ENCODE measurements around the gene CARD10.

CARD10 gene

DNA sequence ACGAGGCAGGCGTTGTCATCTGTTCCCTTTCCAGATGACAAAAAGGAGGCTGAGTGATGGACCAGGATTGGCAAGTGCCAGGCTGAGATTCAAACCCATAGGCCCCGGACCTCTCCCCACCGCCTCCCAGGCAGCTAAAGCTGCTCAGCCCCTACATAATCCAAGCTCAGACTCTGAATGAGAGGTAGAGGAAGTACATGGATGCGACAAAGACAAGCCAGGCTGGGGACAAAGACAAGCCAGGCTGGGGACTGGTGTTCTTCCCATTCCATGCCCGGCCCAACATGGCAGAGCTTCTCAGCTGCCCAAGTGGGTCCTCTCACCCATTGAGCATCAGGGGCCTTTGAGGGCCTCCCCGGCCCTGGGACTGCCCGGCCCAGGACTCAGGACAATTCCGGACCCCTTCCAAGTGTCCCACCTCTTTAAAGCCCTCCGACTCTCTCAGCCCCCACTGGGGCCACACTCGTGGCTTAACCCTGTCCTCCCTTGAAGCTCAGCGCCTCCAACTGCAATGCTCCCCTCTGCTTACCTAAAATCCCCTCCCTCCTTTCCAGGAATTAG, 37.8 kb downstream of the CARD10 start:
- no peak overlapping the region for H3K4me3 ChIP-seq (ENCODE audit: extremely low read depth, insufficient read depth, low read length, poor library complexity, severe bottlenecking)
- 78 to 88% methylated on average over 9 to 10 of the region's 12 CpGs for WGBS, 2 experiments (ENCODE audit: insufficient coverage in 2 of 2)
- peaks cover 23% of the 10 kb centered on the region for H3K4me1 ChIP-seq (ENCODE audit: control insufficient read depth, insufficient read depth, low read length, poor library complexity, severe bottlenecking)
- H3K27ac ChIP-seq (ENCODE audit: low read depth, low read length, severe bottlenecking): no peak overlapping the region
- H3K9me3 ChIP-seq (ENCODE audit: control insufficient read depth, low read length): no peaks in the 10 kb centered on the region
- H3K36me3 ChIP-seq (ENCODE audit: control insufficient read depth, insufficient read depth, low read length): no peaks in the 10 kb centered on the region

DNA sequence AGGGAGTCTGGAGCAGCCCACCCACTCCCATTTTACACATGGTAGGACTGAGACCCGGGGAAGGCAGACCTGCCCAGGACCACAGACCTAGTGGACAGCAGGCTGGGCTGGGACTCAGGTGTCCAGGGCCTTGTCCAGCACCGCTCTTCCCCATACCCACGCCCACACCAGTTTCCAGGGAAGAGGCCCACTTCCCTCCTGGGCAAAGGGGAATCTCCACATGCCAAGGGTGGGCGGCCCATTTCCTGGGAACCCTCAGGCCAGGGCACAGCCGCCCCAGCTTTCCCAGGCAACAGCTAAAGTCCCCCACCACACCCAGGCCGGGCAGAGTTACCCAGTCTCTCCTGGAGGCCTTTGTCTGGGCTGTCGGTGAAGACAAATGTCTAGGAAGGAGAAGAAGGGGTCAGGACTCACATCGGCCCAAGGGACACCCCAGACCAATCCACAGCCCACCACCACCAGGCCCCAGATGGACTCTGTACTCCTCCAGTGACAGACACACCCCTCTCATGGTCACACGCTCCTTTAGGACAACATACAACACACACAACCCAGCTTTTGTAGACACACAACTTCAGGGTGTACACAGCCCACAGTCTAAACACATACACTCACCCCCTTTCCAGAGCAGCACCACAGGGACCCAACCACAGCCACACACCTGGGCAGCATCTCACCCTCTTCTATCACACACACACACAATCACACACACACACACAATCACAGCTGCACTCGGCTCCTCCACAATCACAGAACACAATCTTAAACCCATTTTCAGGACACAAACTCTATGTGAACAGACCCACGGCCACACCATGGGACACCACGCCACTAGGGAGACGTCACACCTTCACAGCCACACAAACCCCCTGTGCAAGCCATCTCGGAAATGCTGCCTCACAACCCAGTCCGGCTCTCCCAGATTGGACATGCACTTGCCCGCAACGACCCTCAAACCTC, 38.5 kb downstream of the CARD10 start:
- H3K36me3 ChIP-seq (ENCODE audit: control insufficient read depth, insufficient read depth, low read length): no peaks in the 10 kb centered on the region
- WGBS, 2 experiments (ENCODE audit: insufficient coverage in 2 of 2): 93 to 95% methylated on average over 11 to 13 of the region's 17 CpGs
- no peak overlapping the region for H3K4me3 ChIP-seq (ENCODE audit: extremely low read depth, insufficient read depth, low read length, poor library complexity, severe bottlenecking)
- peaks cover 23% of the 10 kb centered on the region for H3K4me1 ChIP-seq (ENCODE audit: control insufficient read depth, insufficient read depth, low read length, poor library complexity, severe bottlenecking)
- H3K27ac ChIP-seq (ENCODE audit: low read depth, low read length, severe bottlenecking): no peak overlapping the region
- H3K9me3 ChIP-seq (ENCODE audit: control insufficient read depth, low read length): no peaks in the 10 kb centered on the region

DNA sequence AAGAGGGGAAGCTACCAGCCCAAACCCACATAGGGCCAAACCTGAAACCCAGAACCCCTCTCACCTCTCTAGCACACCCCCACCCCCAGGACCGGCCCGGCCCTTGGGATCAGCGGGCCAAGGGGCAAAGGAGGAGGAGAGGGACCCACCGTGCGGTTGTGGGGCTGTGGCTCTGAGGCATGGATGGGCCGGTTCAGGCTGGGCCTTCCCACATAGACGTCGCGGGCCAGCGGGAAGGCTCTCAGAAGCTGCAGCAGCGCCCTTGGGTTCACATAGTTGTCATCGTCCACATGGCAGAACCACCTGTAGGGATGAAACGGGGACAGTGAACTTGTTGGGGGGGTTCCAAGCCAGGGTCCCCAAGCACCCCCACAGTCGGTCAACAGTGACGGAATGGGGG, 40.0 kb downstream of the CARD10 start:
- Histone ChIP-seq H3K4me3 (ENCODE audit: extremely low read depth, insufficient read depth, low read length, poor library complexity, severe bottlenecking) (no peak overlapping the region), H3K36me3 (ENCODE audit: control insufficient read depth, insufficient read depth, low read length) (no peaks in the 10 kb centered on the region), H3K27ac (ENCODE audit: low read depth, low read length, severe bottlenecking) (no peak overlapping the region), H3K4me1 (ENCODE audit: control insufficient read depth, insufficient read depth, low read length, poor library complexity, severe bottlenecking) (peaks cover 12% of the 10 kb centered on the region), H3K9me3 (ENCODE audit: control insufficient read depth, low read length) (no peaks in the 10 kb centered on the region)
- 87 to 91% methylated on average over 10 to 11 of the region's 15 CpGs for WGBS, 2 experiments (ENCODE audit: insufficient coverage in 2 of 2)

DNA sequence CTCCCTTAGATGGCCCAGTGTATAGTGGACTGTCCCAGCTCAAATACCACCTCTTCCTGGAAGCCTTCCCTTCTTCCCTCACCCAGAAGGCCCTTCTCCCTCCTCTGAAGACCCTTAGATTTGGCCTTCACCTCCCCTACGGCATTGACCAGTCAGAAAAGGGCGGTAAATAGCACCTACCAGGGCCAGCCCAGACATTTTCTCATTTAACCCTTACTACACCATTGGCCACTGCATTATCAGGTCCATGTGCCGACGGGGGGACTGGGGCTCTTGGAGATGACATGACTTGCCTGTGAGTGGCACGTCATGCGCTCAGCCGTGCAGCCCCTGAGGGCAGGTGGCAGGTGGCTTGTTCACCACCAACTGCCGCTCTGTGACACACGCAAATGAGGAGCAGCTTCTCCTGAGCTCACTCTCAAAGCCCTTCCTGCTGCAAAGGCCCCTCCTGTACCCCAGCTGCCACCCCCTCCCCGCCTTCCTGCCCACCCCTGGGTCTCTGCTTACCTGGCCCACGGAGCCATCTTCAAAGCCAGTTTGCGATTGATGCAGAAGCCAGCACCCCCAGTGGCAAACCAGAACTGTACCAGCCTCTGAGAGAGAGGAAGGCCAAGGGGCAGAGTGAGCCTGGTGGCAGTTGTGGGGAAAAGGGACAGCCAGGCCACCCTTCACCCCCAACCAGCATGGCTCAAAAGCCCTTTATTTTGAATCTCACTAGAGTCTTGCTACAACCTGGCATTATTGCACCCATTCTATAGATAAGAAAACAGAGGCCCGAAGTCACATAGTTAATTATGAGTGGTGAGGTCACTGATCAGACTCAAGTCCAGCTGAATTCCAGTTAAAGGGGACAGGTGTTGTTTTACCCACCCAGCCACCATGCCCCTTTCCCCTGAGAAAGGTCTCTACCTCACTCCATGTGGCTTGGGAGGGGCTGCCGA, 42.6 kb downstream of the CARD10 start:
- Histone ChIP-seq H3K4me3 (ENCODE audit: extremely low read depth, insufficient read depth, low read length, poor library complexity, severe bottlenecking) (no peak overlapping the region), H3K27ac (ENCODE audit: low read depth, low read length, severe bottlenecking) (no peak overlapping the region), H3K9me3 (ENCODE audit: control insufficient read depth, low read length) (no peaks in the 10 kb centered on the region), H3K4me1 (ENCODE audit: control insufficient read depth, insufficient read depth, low read length, poor library complexity, severe bottlenecking) (no peaks in the 10 kb centered on the region), H3K36me3 (ENCODE audit: control insufficient read depth, insufficient read depth, low read length) (no peaks in the 10 kb centered on the region)
- 73 to 82% methylated on average over 9 to 12 of the region's 14 CpGs for WGBS, 2 experiments (ENCODE audit: insufficient coverage in 2 of 2)

DNA sequence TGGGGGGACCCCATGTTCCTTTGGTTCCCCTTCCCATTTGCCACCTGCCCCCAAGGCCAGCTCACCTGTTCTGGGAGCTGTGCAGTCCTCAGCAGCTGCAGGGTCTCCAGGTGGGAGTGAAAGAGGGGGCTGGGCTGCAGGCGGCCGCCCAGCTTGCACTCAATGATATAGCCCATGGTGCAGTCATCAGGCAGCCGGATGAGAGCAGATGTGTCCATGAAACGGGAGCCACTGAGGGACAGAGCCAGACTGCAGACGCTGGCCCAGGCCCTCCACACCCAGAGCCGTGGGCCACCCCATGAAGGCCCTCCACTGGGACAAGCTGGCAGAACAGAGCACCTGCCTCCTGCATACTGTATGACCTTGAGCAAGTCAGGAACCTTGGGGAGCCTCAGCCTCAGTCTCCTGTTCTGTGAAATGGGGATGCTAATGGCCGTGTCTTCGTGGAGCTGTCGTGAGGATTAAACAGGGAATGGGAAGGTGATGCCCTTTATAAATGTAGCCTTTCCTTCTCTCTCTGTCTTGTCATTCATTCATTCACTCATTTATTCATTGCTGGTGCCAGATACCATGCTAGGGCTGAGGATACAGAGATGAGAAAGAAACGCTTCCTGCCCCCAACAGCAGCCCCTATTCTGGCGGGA, 44.6 kb downstream of the CARD10 start:
- 85 to 94% methylated on average over 8 to 10 of the region's 11 CpGs for WGBS, 2 experiments (ENCODE audit: insufficient coverage in 2 of 2)
- no peaks in the 10 kb centered on the region for H3K36me3 ChIP-seq (ENCODE audit: control insufficient read depth, insufficient read depth, low read length)
- H3K4me1 ChIP-seq (ENCODE audit: control insufficient read depth, insufficient read depth, low read length, poor library complexity, severe bottlenecking): no peaks in the 10 kb centered on the region
- H3K9me3 ChIP-seq (ENCODE audit: control insufficient read depth, low read length): no peaks in the 10 kb centered on the region
- no peak overlapping the region for H3K4me3 ChIP-seq (ENCODE audit: extremely low read depth, insufficient read depth, low read length, poor library complexity, severe bottlenecking)
- H3K27ac ChIP-seq (ENCODE audit: low read depth, low read length, severe bottlenecking): no peak overlapping the region

DNA sequence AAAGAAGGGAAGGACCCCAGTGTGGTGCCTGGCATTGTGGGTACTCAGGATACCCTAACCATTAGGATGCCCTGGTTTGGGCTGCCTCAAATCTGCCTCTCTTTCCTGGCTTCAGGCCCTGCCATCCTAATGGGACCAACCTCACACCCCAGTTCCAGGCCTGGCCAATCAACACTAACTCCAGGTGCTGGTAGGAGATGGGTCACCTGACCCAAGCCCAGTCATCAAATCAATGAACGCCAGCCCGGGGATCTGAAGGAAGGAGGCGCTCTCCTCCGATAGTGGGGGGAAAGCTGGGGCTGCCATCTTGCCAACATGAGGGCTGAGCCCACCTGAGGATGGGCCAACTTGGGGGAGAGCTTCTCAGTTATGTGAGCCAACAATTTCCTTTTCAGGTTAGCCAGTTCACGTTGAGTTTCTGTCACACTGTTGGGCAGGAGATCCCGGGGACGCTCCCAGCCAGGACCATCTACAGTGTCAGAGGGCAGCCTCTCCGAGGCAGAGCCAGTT, 45.7 kb downstream of the CARD10 start:
- Histone ChIP-seq H3K36me3 (ENCODE audit: control insufficient read depth, insufficient read depth, low read length) (no peaks in the 10 kb centered on the region), H3K4me1 (ENCODE audit: control insufficient read depth, insufficient read depth, low read length, poor library complexity, severe bottlenecking) (no peaks in the 10 kb centered on the region), H3K9me3 (ENCODE audit: control insufficient read depth, low read length) (no peaks in the 10 kb centered on the region), H3K4me3 (ENCODE audit: extremely low read depth, insufficient read depth, low read length, poor library complexity, severe bottlenecking) (no peak overlapping the region), H3K27ac (ENCODE audit: low read depth, low read length, severe bottlenecking) (no peak overlapping the region)
- 91 to 97% methylated on average over 3 to 8 of the region's 8 CpGs for WGBS, 2 experiments (ENCODE audit: insufficient coverage in 2 of 2)

DNA sequence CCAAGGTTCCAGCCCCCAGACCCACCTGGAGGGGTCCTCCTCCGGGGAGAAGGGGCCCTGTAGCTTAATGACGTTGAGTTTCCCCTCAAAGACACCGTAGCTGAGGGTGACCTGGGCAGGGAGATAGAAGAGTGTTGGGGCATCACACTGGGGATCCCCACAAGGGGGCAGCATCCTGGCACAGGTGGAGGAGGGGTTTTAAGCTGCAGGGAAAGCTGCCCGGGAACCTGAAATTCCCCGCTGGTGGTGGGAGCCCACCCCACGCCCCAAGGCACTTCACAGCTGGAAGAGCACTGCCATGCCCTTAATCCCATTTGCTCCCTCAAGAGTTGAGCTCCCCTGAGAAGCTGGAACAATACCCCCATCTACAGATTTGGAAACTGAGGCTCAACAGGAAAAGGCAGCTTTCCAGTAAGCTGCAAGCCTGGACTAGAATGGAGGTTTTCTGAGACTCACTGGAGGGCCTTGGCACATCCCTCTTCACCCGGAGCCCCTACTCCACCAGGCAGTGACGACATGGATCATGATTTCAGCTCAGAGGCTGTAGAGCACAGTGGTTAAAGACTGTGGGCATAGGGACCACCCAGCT, 46.7 kb downstream of the CARD10 start:
- Histone ChIP-seq H3K9me3 (ENCODE audit: control insufficient read depth, low read length) (no peaks in the 10 kb centered on the region), H3K4me3 (ENCODE audit: extremely low read depth, insufficient read depth, low read length, poor library complexity, severe bottlenecking) (no peak overlapping the region), H3K4me1 (ENCODE audit: control insufficient read depth, insufficient read depth, low read length, poor library complexity, severe bottlenecking) (no peaks in the 10 kb centered on the region), H3K36me3 (ENCODE audit: control insufficient read depth, insufficient read depth, low read length) (no peaks in the 10 kb centered on the region), H3K27ac (ENCODE audit: low read depth, low read length, severe bottlenecking) (no peak overlapping the region)
- 23 to 67% methylated on average over 2 to 4 of the region's 8 CpGs for WGBS, 2 experiments (ENCODE audit: insufficient coverage in 2 of 2)

DNA sequence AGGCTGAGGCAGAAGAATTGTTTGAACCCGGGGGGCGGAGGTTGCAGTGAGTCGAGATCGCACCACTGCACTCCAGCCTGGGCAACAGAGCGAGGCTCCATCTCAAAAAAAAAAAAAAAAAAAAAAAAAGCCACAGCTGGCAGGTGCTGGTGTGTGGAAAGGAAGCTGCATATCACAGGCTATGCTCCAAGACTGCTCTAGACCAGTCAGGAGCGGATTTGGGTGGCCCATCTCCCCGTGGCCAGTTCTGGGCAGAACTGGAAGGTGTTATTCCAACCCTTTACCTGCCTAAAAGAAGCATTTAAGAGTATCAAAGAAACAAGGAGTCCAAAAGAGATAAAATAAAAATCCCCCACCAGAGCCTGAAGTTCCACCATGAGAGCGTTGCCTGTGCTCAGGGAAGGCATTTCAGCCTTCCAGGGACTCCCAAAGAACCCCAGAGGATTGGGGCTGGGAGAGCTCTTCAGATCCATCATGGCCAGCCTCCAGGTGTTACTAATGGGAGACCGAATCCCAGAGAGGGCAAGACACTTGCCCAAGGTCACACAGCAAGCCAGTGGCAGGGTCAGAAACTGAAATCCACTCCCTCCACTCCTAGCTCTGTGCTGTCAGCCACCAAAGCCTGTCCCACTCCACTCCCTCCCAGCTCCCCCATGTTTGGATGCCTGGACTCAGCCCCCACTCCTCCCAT, 47.3 kb downstream of the CARD10 start:
- Histone ChIP-seq H3K27ac (ENCODE audit: low read depth, low read length, severe bottlenecking) (no peak overlapping the region), H3K4me3 (ENCODE audit: extremely low read depth, insufficient read depth, low read length, poor library complexity, severe bottlenecking) (no peak overlapping the region), H3K9me3 (ENCODE audit: control insufficient read depth, low read length) (no peaks in the 10 kb centered on the region), H3K4me1 (ENCODE audit: control insufficient read depth, insufficient read depth, low read length, poor library complexity, severe bottlenecking) (no peaks in the 10 kb centered on the region), H3K36me3 (ENCODE audit: control insufficient read depth, insufficient read depth, low read length) (no peaks in the 10 kb centered on the region)
- 78 to 93% methylated on average over 5 of the region's 9 CpGs for WGBS, 2 experiments (ENCODE audit: insufficient coverage in 2 of 2)

DNA sequence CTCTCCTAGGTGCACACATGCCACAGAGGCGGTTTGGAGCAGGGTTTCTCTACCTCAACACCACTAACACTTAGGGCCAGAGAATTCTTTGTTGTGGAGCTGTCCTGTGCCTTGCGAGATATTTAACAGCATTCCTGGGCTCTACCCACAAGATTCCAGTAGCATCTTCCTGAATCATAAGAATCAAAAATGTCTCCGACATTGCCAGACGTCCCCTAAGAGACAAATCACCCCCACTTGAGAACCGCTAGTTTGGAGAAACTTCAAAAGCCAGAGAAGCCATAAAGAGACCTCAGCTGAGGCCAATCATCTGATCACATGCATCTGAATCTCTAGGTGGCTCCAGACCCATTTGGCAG, 49.1 kb downstream of the CARD10 start:
- Histone ChIP-seq H3K36me3 (ENCODE audit: control insufficient read depth, insufficient read depth, low read length) (no peaks in the 10 kb centered on the region), H3K9me3 (ENCODE audit: control insufficient read depth, low read length) (no peaks in the 10 kb centered on the region), H3K4me1 (ENCODE audit: control insufficient read depth, insufficient read depth, low read length, poor library complexity, severe bottlenecking) (no peaks in the 10 kb centered on the region), H3K4me3 (ENCODE audit: extremely low read depth, insufficient read depth, low read length, poor library complexity, severe bottlenecking) (no peak overlapping the region), H3K27ac (ENCODE audit: low read depth, low read length, severe bottlenecking) (no peak overlapping the region)
- 83 to 87% methylated on average over 2 to 3 of the region's 5 CpGs for WGBS, 2 experiments (ENCODE audit: insufficient coverage in 2 of 2)
